H9 (cell line): ENCODE data around the gene TSC2. TPM values are rescaled to one million over a fixed set of nuclear protein-coding genes. Genes with fewer than 3 reads are reported as not detected.

ENCODE experiments used
- DNase-seq: peaks from one replicate; pipeline ENCODE4 v3.0.0-alpha.2; 2017
- H2AFZ ChIP-seq: one replicate; pipeline ENCODE4 v1.6.1; 2013; ENCODE audit warnings: mild to moderate bottlenecking, low read length, control low read depth, moderate library complexity
- H2AK5ac ChIP-seq: 2 replicates; pipeline ENCODE4 v1.6.1; 2013; ENCODE audit warnings: low read length, control low read depth, mixed read lengths; ENCODE audit not compliant: insufficient read length
- H2BK120ac ChIP-seq: one replicate; pipeline ENCODE4 v1.6.1; 2013; ENCODE audit warnings: low read depth, mild to moderate bottlenecking, low read length, control low read depth, inconsistent platforms; ENCODE audit not compliant: poor library complexity, severe bottlenecking
- H2BK12ac ChIP-seq: 2 replicates; pipeline ENCODE4 v1.6.1; 2013; ENCODE audit warnings: low read length, control low read depth, mixed read lengths, low read depth; ENCODE audit not compliant: insufficient read length
- H2BK15ac ChIP-seq: 2 replicates; pipeline ENCODE4 v1.6.1; 2013; ENCODE audit warnings: low read depth, low read length, control low read depth
- H2BK20ac ChIP-seq: one replicate; pipeline ENCODE4 v1.6.1; 2013; ENCODE audit warnings: low read depth, mild to moderate bottlenecking, low read length, control low read depth, inconsistent platforms; ENCODE audit not compliant: poor library complexity, severe bottlenecking
- H2BK5ac ChIP-seq: 2 replicates; pipeline ENCODE4 v1.6.1; 2013; ENCODE audit warnings: low read length, control low read depth, mixed read lengths; ENCODE audit not compliant: insufficient read length
- H3K14ac ChIP-seq: 2 replicates; pipeline ENCODE4 v1.6.1; 2013; ENCODE audit warnings: low read length, control low read depth; ENCODE audit not compliant: insufficient read depth
- H3K18ac ChIP-seq: 2 replicates; pipeline ENCODE4 v1.6.1; 2013; ENCODE audit warnings: low read depth, mild to moderate bottlenecking, mixed read lengths, low read length, control low read depth; ENCODE audit not compliant: insufficient read length
- H3K23ac ChIP-seq: 2 replicates; pipeline ENCODE4 v1.6.1; 2013; ENCODE audit warnings: low read length, control low read depth, mixed read lengths, low read depth; ENCODE audit not compliant: insufficient read length
- H3K23me2 ChIP-seq: 2 replicates; pipeline ENCODE4 v1.6.1; 2013; ENCODE audit warnings: low read depth, mild to moderate bottlenecking, mixed read lengths, low read length, control low read depth; ENCODE audit not compliant: insufficient read length, poor library complexity, severe bottlenecking
- H3K27ac ChIP-seq: 2 replicates; pipeline ENCODE4 v1.5.1; 2013; ENCODE audit warnings: low read length, control low read depth, mixed read lengths, low read depth; ENCODE audit not compliant: insufficient read length
- H3K27me3 ChIP-seq: 2 replicates; pipeline ENCODE4 v1.6.1; 2013; ENCODE audit warnings: low read length, control low read depth, inconsistent platforms; ENCODE audit not compliant: insufficient read depth
- H3K4ac ChIP-seq: 2 replicates; pipeline ENCODE4 v1.6.1; 2013; ENCODE audit warnings: low read depth, mild to moderate bottlenecking, control low read depth, inconsistent platforms, low read length, moderate library complexity
- H3K4me1 ChIP-seq: 2 replicates; pipeline ENCODE4 v1.6.1; 2013; ENCODE audit warnings: low read length, control low read depth, inconsistent platforms; ENCODE audit not compliant: insufficient read depth
- H3K4me2 ChIP-seq: 2 replicates; pipeline ENCODE4 v1.6.1; 2013; ENCODE audit warnings: low read length, control low read depth, mixed read lengths; ENCODE audit not compliant: insufficient read length, insufficient read depth
- H3K56ac ChIP-seq: 2 replicates; pipeline ENCODE4 v1.6.1; 2013; ENCODE audit warnings: low read depth, mild to moderate bottlenecking, mixed read lengths, low read length, control low read depth; ENCODE audit not compliant: insufficient read length
- H3K79me1 ChIP-seq: 2 replicates; pipeline ENCODE4 v1.6.1; 2013; ENCODE audit warnings: low read depth, mild to moderate bottlenecking, moderate library complexity, low read length, control low read depth, inconsistent platforms; ENCODE audit not compliant: insufficient read depth, poor library complexity, severe bottlenecking
- H3K79me2 ChIP-seq: 2 replicates; pipeline ENCODE4 v1.6.1; 2013; ENCODE audit warnings: low read length, control low read depth, inconsistent platforms; ENCODE audit not compliant: insufficient read depth
- H3K9ac ChIP-seq: 2 replicates; pipeline ENCODE4 v1.6.1; 2013; ENCODE audit warnings: low read length, control low read depth, mixed read lengths; ENCODE audit not compliant: insufficient read length; ENCODE audit errors: extremely low read depth
- H3K9me3 ChIP-seq: one replicate; pipeline ENCODE4 v1.6.1; 2013; ENCODE audit warnings: low read depth, low read length, inconsistent platforms; ENCODE audit not compliant: control insufficient read depth
- H3T11ph ChIP-seq: one replicate; pipeline ENCODE4 v1.6.1; 2013; ENCODE audit warnings: mild to moderate bottlenecking, low read length, control low read depth, inconsistent platforms
- H4K20me1 ChIP-seq: one replicate; pipeline ENCODE4 v1.6.1; 2013; ENCODE audit not compliant: control insufficient read depth, insufficient read length, insufficient read depth
- H4K5ac ChIP-seq: 2 replicates; pipeline ENCODE4 v1.6.1; 2013; ENCODE audit warnings: low read depth, mild to moderate bottlenecking, mixed read lengths, low read length, control low read depth; ENCODE audit not compliant: insufficient read length
- H4K8ac ChIP-seq: replicated peaks from 2 replicates; pipeline ENCODE4 v1.6.1; 2013; ENCODE audit warnings: low read length, control low read depth, mixed read lengths, low read depth; ENCODE audit not compliant: insufficient read length
- H4K91ac ChIP-seq: 2 replicates; pipeline ENCODE4 v1.6.1; 2013; ENCODE audit warnings: low read depth, mild to moderate bottlenecking, moderate library complexity, mixed read lengths, low read length, control low read depth; ENCODE audit not compliant: insufficient read length
- H3K27ac Mint-ChIP-seq, 3 experiments: 2 replicates in 2 of 3; 3 replicates in 1 of 3; pipeline ENCODE4 v1.8.0; 2020 to 2021; ENCODE audit warnings: mixed read lengths in 3 of 3, mild to moderate bottlenecking in 1 of 3, moderate library complexity in 1 of 3
- H3K27me3 Mint-ChIP-seq: 2 replicates; pipeline ENCODE4 v1.8.0; 2021; ENCODE audit warnings: low read depth, mild to moderate bottlenecking, moderate library complexity, mixed read lengths
- H3K36me3 Mint-ChIP-seq, 3 experiments: 2 replicates in 2 of 3; 3 replicates in 1 of 3; pipeline ENCODE4 v1.8.0; 2020 to 2021; ENCODE audit warnings: low read depth in 3 of 3, mixed read lengths in 3 of 3; ENCODE audit not compliant: insufficient read depth in 1 of 3
- H3K4me1 Mint-ChIP-seq, 2 experiments: 2 replicates each; pipeline ENCODE4 v1.8.0; 2020; ENCODE audit warnings: mixed read lengths in 2 of 2
- H3K4me3 Mint-ChIP-seq, 2 experiments: 2 replicates in 1 of 2; 3 replicates in 1 of 2; pipeline ENCODE4 v1.8.0; 2020 to 2021; ENCODE audit warnings: mild to moderate bottlenecking in 2 of 2, mixed read lengths in 2 of 2, moderate library complexity in 1 of 2
- H3K9me3 Mint-ChIP-seq, 2 experiments: 2 replicates in 1 of 2; 3 replicates in 1 of 2; pipeline ENCODE4 v1.8.0; 2020; ENCODE audit warnings: mild to moderate bottlenecking in 2 of 2, mixed read lengths in 2 of 2, moderate library complexity in 1 of 2
- WGBS: extraction: QIAGEN DNeasy Blood & Tissue Kit; methylation state at CpG from one replicate; pipeline ENCODE4 v1.1.7; 2013; ENCODE audit warnings: missing lambda C conversion rate, low lambda C conversion rate, mixed read lengths; ENCODE audit not compliant: insufficient read length; ENCODE audit errors: extremely low coverage; 5-methylcytosine and 5-hydroxymethylcytosine counted together
- total RNA-seq: library from RNA; stranded (reverse); gene quantifications from 2 replicates; pipeline ENCODE4 v1.2.1, GENCODE V29; 2021
- TF ChIP-seq, protein P1 (sequence below): fragments of 200-600 bp; sonication (generic); conservative IDR thresholded peaks from 3 replicates; pipeline ENCODE4 v1.8.0; 2021; ENCODE audit warnings: antibody characterized with exemption, mild to moderate bottlenecking

Gene TSC2
- total RNA-seq, 1 experiment from 2014 or later, result 122 TPM

DNA sequence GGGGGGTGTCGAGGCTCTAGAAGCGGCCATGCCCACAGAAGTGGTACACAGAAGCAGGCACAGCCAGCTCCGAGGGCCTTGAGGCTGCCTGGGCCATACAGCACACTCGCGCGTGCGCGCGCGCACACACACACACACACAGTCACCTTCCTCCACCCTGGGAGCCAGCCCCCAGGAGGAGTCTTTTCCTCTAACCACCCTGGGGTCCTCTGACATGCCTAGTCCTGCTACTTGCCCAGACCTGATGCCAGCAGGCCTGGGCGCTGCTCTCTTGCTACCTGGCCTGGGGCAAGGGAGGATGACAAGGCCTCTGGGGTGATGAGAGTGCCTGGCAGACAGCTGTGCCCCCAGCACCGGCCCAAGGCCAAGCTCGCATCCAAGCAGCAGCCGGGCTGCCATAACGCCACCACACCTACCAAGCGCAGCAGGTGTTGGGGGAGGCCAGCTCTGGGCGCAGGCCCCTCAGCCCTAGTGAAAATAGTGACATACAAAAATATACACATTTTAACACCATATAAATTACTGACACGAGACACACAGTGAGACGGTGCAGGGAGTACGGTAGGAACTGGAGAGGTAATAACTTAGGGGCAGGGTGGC lies 41.1 kb downstream of the TSC2 start:
- no peak overlapping the region for H3T11ph ChIP-seq
- no peak overlapping the region for H2BK15ac ChIP-seq
- H3K79me1 ChIP-seq, result no peaks in the 10 kb centered on the region
- Mint-ChIP-seq H3K9me3 (no peaks in the 10 kb centered on the region), H3K4me3 (no peak overlapping the region; a peak in 2 of 5 replicates), H3K4me1 (no peaks in the 10 kb centered on the region), H3K27me3 (no peaks in the 10 kb centered on the region), H3K27ac (no peak overlapping the region), H3K36me3 (peaks cover 0 to 17% (median 17%) of the 10 kb centered on the region in 3 experiments; a peak in 6 of 7 replicates)
- no peak overlapping the region for H4K91ac ChIP-seq
- no peak for DNase-seq
- no peak overlapping the region for H2AFZ ChIP-seq
- no peaks in the 10 kb centered on the region for H3K79me2 ChIP-seq
- no peak overlapping the region for H3K14ac ChIP-seq
- no peaks in the 10 kb centered on the region for H3K23me2 ChIP-seq
- H2BK120ac ChIP-seq, result no peak overlapping the region
- H3K4me1 ChIP-seq, result no peaks in the 10 kb centered on the region
- H2BK12ac ChIP-seq, result no peak overlapping the region
- TF ChIP-seq, protein P1, sequence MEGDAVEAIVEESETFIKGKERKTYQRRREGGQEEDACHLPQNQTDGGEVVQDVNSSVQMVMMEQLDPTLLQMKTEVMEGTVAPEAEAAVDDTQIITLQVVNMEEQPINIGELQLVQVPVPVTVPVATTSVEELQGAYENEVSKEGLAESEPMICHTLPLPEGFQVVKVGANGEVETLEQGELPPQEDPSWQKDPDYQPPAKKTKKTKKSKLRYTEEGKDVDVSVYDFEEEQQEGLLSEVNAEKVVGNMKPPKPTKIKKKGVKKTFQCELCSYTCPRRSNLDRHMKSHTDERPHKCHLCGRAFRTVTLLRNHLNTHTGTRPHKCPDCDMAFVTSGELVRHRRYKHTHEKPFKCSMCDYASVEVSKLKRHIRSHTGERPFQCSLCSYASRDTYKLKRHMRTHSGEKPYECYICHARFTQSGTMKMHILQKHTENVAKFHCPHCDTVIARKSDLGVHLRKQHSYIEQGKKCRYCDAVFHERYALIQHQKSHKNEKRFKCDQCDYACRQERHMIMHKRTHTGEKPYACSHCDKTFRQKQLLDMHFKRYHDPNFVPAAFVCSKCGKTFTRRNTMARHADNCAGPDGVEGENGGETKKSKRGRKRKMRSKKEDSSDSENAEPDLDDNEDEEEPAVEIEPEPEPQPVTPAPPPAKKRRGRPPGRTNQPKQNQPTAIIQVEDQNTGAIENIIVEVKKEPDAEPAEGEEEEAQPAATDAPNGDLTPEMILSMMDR, result no peak
- H3K4ac ChIP-seq, result no peak overlapping the region
- no peak overlapping the region for H2BK20ac ChIP-seq
- no peak overlapping the region for H3K27ac ChIP-seq
- H3K18ac ChIP-seq, result no peak overlapping the region
- no peak overlapping the region for H4K8ac ChIP-seq
- no peak overlapping the region for H2BK5ac ChIP-seq
- WGBS, result no CpG with 5 or more reads among the region's 20 CpGs
- H3K4me2 ChIP-seq, result no peak overlapping the region
- H4K5ac ChIP-seq, result no peak overlapping the region
- H3K56ac ChIP-seq, result no peak overlapping the region
- H2AK5ac ChIP-seq, result no peak overlapping the region
- no peaks in the 10 kb centered on the region for H3K9me3 ChIP-seq
- H3K23ac ChIP-seq, result no peak overlapping the region
- no peaks in the 10 kb centered on the region for H3K27me3 ChIP-seq
- H4K20me1 ChIP-seq, result no peaks in the 10 kb centered on the region
- H3K9ac ChIP-seq, result no peak overlapping the region
